ENCODE results near the gene LPP.

LPP gene

DNA sequence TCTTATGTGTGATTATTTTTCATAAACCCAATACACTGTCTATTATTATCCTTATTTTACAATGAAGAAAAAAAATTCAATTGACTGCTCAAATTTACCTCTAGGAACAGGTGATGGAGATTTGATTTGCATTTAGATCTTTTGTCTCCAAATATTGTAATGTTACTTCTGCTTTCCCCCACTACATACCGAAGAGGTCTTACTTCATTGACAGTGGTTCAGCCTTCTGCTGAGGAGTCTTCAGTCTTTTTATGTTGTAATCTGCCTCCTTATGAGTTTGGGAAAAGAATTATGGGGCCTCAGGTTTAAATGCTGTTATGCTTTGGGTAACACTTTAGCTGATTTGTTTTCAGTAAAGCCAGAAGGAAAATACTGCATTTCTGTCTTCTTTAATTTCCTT, 199.5 kb downstream of the LPP start:
- no peak for DNase-seq (ENCODE audit: low read depth in 1 of 2, low spot score in 1 of 2)

DNA sequence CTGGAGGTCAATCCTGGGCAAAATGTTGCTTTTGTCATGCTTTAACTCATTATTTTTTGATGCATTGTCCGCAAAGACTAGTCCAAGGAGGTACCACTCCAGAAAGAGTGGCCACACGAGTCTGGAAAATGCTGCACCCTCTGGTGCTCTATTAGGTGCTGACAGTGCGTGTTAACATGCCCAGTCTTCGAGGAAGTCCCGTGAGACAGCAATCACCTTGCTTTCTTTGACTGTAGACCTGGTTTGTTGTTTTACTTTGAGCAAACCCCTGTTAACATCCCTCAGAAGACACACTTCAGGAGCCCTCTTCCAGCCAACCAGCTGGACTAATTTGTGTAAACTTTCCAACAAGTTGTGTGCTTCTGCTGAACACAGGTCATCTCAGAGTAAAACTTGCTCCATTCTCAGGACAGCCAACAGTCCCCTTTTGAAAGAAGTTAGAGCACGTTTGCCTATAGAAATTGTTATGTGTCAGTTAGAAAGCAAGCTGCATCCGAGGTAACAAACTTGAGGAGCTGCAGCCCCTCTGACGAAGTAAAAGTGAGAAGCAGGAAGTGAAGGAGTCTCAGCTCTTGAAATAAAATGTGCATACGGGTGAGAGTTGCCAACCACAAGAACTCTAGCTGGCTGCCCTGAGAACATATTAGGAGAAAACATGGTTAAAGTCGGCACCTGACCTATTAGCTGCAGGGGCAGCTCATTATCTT, 205.0 kb downstream of the LPP start:
- no peak for DNase-seq (ENCODE audit: low read depth in 1 of 2, low spot score in 1 of 2)

DNA sequence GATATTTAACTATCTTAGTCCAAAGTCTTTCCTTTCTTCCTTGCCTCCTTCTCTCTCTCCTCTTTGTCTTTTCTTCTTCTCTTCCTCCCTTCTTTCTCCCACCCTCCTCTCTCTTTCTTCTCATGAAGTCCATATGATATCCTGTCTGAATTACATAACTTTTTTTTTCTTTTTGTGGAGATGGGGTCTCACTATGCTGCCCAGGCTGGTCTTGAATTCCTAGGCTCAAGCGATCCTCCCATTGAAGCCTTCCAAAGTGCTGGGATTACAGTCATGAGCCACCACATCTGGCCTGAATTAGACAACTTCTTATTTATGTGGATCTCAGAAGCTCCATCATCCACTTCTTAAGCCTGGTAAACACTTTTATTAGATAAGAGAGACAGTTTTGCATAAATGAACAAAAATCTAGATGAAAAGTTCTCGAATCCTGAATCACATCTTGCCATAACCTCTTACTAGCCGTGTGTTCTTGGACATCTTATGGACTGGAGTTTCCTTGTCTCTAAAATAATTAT, 206.5 kb downstream of the LPP start:
- DNase-seq (ENCODE audit: low read depth in 1 of 2, low spot score in 1 of 2), result no peak

DNA sequence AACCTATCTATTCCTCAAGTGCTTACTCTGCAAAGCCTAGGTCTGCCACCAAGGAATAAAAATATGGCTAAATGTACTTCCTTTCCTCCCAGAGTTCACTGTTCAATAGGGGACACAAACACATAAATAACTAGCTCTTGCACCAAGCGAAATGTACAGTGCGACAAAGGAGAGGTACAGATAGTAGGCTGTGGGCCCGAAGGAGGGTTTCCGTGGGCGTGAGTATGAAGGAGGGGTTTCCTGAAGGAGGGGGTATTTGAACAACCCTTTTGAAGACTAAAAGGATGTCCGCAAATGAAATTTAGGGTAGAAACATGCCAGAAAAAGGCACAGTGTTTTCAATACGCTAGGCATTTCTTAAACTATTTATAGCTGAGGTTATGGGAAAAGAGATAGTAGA, 207.9 kb downstream of the LPP start:
- DNase-seq (ENCODE audit: low read depth in 1 of 2, low spot score in 1 of 2), result no peak

DNA sequence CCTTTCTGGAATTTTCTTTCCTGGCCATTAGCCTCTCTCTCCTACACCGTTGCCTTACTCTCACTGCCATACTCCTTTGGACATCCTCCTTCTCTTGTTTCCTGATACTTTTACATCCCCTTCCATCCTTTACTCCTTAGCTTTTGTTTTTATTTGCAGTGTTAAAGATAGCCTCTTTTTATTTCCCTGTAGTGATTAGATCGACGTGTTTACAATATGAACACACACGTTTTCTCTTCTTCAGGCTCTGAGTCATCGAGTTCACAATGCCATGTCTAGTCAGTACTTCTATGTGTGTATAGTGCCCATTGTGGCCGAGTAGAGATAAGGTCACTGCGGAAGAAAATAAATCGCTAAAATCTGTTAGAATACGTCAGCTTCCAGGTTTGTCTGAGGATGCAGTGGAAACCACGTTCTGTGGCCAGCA, 208.5 kb downstream of the LPP start:
- no peak for DNase-seq (ENCODE audit: low read depth in 1 of 2, low spot score in 1 of 2)

DNA sequence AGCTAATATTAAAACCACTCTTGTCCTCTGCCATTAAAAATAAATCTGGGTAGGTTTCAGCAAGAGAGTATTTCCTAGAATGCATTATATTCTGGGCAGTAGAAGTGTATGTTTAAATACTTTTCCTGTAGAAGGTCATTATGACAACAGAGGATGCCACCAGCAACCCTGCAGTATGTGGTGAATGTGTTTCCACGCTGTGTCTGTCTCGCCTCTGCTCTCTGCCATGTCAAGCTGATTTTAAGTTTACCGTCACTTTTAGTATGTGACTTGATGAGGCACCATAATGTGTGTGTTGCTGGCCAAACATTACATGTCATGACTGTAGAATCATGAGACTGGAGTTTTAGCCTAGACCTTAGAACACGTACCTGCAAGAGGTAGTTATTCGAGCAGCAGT, 211.2 kb downstream of the LPP start:
- no peak for DNase-seq (ENCODE audit: low read depth in 1 of 2, low spot score in 1 of 2)

DNA sequence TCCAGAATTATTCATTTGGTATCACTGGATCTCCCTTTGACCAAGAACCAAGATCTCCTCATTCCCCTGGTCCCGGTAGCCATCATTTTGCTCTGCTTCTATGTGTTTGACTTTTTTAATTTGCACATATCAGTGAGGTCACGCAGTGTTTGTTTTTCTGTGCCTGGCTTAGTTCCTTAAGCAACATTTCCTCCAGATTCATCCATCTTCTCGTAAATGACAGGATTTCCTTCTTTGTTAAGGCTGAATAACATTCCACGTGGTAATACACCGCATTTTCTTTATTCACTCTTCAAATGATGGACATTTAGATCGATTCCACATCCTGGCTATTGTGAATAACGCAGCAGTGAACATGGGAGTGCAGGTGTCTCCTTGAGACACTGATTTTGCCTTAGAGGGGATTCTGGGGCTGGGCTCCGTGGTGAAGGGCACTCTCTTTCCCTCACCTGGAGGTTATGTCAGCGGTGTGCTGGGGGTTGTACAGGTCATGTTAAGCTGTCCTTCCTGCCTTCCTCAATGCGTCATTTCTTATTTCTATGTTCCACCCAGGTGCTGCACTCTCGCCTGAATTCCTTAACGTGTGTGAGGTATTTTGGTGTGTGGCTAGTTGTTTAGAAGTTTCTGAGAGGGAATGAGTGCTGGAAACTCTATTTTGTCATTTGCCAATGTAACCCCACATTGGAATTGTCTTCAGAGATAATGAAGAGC, 212.2 kb downstream of the LPP start:
- DNase-seq (ENCODE audit: low read depth in 1 of 2, low spot score in 1 of 2), result no peak

DNA sequence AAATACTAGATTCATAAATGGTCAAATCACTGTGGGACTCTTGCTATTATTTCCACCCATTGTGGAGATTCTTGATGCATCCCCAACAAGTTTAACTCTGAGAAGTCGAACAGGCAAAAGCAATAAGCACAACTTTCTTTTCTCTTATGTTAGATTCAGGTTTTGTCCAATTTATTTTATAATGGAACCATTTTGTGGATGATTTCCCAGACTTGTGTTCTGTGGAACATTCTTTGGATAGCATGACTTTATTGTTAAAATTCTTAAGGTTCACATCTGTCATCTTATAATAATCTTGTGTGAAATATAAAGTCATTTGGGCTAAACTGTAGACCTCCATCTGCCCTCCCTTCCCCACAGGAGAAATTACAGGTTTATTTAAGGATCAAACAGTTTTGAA, 213.7 kb downstream of the LPP start:
- no peak for DNase-seq (ENCODE audit: low read depth in 1 of 2, low spot score in 1 of 2)

DNA sequence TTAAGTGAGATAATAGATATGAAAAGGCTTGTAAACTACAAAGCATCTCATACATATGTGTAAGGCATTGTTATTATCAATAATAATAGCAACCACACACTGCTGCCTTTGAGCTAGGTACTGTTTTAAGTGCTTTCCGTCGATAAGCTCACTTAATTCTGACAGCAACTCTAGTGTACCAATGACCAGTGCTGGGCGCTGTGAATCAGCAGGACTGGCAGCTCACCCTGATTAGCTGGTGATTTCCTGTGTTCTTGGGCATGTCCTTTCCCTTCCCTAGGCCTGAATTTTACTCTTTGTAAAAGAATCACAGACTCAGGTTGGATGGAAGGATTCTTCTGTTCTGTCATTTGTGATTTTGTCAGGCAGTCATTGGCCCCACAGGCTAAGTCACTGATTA, 215.6 kb downstream of the LPP start:
- DNase-seq (ENCODE audit: low read depth in 1 of 2, low spot score in 1 of 2), result no peak

DNA sequence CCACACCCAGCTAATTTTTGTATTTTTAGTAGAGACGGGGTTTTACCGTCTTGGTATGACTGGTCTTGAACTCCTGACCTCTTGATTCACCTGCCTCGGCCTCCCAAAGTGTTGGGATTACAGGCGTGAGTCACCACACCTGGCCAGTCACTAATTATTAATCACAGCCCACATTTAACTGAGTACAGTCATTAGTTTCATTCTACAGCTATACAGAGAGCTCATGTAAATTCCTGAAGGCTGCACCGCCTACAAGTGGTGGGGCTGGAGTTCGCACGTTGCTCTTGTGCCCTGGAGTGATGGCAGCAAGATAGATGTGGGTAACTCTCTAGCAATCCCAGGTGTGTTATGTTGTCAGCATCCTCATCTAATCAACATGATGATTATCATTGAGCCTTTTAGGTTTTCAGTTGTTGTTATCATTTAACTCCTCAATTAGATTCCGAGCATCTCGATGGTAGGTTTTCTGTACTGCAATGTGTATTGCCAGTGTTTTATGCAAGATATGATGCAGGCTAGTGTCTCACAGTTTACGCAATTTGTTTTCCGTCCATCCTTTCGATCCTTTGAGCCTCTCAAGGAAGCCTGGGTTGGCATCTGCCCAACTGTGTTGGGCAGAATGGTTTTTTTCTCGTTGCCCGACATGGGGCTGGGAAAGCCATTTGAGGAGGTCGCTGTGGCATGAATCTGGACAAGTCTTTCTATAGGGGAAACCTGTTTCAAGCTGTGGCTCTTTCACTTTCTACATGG, 216.3 kb downstream of the LPP start:
- DNase-seq (ENCODE audit: low read depth in 1 of 2, low spot score in 1 of 2), result no peak

DNA sequence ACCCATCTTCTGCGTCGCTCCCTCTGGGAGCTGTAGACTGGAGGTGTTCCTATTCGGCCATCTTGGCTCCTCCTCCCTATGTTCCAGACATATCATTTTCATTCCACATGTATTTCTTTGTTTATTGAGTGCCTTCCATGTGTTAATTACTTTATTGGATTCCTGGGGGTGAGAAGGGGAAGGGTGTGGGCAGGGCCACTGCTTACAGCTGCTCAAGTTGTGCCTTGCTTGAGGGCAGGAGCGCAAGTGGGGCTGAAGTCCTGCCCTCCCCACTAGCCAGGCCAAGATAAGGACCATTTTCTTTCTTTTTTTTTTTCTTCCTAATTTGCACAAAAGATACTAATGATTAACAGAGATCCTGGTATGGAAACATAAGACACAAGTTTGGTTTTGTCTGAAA, 224.8 kb downstream of the LPP start:
- no peak for DNase-seq (ENCODE audit: low read depth in 1 of 2, low spot score in 1 of 2)

DNA sequence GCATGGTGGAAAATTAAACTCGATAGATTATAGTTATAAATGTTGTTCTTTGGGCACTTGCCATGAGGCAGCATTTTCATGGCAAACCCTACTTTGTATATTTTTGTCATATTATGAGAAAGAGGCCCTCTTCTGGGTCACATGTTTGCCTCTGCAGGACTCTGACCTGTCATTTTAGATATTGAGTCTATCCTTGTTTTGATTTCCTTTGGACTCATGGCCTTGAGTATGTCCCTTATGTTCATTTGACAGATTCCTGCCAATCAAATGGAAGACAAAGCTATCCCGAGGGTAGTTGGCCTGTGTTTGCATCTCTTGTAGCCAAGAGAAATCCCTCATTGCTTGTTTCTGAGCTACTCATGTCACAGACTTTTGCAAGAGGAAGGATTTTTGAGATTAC, 226.3 kb downstream of the LPP start:
- no peak for DNase-seq (ENCODE audit: low read depth in 1 of 2, low spot score in 1 of 2)

DNA sequence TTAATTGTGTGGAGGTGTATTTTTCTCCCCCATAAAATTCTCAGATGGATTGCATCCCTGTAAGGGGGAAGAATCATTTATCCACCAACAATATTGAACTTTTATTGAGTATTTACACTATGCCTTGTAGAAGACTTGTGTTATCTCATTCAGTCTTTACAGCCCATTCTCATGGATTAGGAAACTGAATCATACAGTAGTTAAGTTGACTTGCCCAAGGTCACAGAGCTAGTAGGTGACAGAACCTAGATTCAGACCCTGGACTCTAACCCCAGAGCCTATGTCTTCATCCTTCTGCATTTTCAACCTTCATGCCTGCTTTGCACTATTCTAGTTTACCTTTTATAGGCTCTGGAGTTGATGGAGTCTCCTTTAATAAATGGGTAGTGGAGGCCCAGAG, 226.8 kb downstream of the LPP start:
- no peak for DNase-seq (ENCODE audit: low read depth in 1 of 2, low spot score in 1 of 2)

DNA sequence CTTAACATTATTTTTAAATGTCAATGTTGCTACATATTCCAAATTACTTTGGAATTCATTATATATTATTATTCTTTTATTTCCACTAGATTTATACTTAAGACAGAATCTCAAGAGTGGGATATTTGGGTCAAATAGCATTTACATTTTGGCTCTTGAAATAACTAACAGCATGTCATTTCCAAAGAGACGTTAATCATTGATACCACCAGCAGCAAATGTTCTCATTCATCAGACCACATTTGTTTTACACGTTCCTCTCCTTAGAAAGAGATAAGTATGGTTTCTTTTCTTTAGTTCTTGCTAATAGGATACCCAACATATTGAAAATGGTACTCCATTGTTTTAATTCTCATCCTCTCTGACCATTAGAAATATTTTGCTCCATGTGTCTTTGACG, 229.8 kb downstream of the LPP start:
- DNase-seq (ENCODE audit: low read depth in 1 of 2, low spot score in 1 of 2), result no peak

DNA sequence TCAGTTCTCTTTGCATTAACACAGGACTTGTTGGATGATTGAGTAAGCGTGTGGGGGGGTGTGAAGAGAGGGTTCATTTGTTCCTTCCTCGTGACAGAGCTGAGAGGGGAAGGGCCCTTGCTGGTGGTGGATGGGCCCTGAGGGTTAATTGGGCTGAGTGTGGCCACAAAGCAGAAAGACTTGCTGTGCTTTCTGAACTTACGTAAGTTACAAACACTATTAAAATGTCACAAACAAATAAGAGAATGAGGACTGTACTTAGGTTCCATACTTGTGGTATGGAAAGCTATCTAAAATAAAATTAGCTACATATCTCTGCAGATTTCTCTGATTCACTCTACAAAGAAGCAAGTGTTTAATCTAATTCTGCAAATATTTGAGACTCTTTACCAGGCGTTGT, 231.3 kb downstream of the LPP start:
- DNase-seq (ENCODE audit: low read depth in 1 of 2, low spot score in 1 of 2), result no peak

DNA sequence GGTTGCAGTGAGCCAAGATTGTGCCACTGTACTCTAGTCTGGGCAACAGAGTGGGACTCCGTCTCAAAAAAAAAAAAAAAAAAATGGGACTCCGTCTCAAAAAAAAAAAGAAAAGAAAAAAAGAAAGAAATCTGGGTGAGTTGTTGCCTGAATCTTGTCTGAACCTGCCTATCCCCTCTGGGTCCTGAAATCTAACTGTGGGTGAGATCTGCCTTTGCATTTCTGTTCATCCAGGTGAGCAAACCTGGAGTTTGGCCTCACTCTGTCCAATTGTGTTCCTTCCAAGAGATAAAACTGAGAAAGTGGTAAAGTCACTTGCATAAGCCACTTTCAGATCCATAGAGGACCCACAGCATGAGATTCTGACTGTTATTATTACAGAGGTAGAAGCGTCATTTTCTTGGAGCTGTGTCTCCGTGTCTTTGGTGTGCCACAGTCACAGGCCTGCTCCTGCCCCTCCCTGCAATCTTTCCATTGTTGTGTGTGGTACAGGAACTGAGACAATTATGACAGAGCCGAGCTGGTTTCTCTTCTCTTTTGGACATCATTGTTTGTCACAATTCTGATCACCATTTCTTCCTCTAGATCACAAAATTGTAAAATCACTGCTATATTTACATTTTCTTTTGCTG, 235.9 kb downstream of the LPP start:
- no peak for DNase-seq (ENCODE audit: low read depth in 1 of 2, low spot score in 1 of 2)

DNA sequence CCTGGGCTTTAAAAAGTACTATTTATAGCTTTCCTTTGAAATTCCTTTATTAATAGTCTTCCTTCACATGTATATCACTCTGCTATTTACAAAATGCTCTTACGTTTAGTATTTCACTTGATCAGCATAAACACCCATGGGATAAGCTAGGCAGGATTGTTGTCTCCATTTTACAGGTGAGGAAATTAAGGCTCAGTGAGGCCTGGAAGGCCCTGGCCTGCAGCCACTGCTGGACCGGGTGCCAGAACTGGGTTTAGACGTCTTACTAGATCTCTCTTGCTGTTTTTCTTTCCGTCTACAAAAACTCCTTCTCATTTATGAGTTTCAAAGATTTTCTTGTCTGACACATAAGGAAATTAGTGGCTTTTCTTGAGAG, 236.4 kb downstream of the LPP start:
- no peak for DNase-seq (ENCODE audit: low read depth in 1 of 2, low spot score in 1 of 2)

DNA sequence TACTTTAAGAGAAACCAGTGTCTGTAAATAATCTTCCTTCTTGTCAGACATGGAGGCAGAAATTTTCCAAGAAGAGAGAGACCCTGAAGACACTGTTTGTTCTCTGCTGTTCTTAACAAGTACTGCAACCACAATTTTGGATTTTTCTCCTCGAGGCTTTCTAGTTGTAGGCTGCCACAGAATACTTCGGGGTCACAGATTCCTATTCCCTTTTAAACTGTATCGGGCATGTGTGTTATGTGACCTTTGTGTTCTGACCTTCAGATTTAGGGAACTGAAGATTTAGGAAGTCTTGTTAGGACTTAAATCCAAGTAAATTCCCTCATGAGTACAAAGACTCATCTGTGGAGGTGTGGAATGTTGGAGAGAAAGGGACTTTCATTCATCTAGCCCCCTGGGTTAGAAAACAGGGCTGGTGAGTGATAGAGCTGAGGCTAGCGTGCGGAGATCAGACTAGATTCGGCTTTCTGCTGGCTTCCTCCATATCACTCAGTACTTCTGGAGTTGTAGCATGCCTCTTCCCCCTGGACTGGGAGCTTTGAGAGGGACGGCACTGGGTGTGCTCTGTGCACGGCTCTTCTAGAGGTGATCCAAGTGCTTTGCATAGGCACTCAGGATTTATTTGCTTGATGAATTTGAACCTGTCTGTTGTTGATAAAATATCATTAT, 237.0 kb downstream of the LPP start:
- DNase-seq (ENCODE audit: low read depth in 1 of 2, low spot score in 1 of 2), result no peak

DNA sequence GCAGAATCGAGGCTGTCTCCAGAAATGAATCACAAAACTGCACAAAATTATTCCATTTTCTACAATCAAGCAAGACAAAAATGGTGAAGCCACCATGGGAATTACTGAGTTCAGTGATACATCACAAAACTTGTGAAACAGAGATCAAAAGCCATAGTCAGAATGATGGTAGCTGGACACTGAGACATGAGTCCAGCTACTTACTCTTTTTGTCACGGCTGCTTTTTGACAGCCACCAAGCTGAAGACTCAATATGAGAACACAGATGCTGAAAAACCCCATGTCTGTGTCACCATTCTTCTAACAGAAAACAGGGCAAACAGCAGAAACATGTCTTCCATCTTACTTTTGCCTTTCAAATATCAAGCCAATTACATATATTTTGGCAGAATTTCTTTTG, 237.6 kb downstream of the LPP start:
- DNase-seq (ENCODE audit: low read depth in 1 of 2, low spot score in 1 of 2), result no peak

DNA sequence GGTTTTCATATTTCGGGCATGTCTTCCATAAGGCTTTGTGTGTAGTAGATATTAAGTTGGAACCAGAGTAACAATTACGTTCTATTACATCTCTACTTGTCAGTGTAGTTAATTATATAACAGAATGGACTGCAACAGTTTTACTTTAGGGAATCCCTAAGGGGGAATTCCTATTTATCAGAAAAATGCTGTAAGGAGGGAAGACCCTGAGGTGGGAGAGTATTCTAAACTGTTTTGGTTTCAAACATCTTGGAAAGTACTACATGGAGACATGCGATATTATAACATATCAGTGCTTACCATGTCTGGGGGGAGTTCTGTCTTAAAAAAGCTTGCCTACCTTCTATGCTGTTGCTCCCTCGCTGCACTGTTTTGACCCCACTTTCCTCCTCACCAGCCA, 238.1 kb downstream of the LPP start:
- DNase-seq (ENCODE audit: low read depth in 1 of 2, low spot score in 1 of 2), result no peak

DNA sequence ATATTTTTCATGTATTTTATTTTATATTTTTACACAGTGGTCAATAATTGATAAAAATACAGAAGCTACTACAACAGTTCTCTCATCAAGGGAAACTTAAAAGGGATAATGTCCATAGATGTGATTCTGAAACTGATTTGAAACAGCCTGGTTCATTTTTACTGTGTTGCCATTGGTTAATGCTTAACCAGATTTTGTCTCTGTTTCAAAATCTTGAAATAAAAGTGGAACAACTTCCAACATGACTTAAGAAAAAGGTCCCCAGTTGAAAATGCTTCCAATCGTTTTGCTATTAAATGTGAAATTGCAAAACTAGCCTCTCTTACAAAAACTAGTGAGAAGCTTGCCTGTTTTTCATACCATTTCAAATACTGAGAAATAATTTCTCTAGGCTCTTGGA, 240.7 kb downstream of the LPP start:
- DNase-seq (ENCODE audit: low read depth in 1 of 2, low spot score in 1 of 2), result no peak

Data from stimulated activated CD4-positive, alpha-beta T cell treated with anti-CD3 and anti-CD28 coated beads, Interleukin-15, amount 100 ng/mL, for 1 hour (primary cell).